ENCODE results near the gene SELPLG.
"Not testable (repeated sequence)": the region's sequence is repeated elsewhere in the genome, so short reads cannot be mapped to it uniquely, and the experiment has no call there.

SELPLG gene

DNA sequence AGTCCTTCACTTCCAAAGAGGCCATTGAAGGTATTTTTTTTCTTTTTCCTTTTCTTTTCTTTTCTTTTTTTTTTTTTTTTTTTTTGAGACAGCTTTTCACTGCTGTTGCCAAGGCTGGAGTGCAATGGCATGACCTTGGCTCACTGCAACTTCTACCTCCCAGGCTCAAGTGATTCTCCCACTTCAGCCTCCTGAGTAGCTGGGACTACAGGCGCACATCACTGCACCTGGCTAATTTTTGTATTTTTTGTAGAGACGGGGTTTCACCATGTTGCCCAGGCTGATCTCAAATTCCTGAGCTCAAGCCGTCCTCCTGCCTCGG lies 14.8 kb downstream of the SELPLG start:
- not testable (repeated sequence) for DNase-seq (ENCODE audit: low read depth)

- peak; percentile 76 for DNase-seq (ENCODE audit: low read depth)
These were observed 15.4 kb downstream of the SELPLG start for GRCh38 chr12:108618079-108618952.

DNA sequence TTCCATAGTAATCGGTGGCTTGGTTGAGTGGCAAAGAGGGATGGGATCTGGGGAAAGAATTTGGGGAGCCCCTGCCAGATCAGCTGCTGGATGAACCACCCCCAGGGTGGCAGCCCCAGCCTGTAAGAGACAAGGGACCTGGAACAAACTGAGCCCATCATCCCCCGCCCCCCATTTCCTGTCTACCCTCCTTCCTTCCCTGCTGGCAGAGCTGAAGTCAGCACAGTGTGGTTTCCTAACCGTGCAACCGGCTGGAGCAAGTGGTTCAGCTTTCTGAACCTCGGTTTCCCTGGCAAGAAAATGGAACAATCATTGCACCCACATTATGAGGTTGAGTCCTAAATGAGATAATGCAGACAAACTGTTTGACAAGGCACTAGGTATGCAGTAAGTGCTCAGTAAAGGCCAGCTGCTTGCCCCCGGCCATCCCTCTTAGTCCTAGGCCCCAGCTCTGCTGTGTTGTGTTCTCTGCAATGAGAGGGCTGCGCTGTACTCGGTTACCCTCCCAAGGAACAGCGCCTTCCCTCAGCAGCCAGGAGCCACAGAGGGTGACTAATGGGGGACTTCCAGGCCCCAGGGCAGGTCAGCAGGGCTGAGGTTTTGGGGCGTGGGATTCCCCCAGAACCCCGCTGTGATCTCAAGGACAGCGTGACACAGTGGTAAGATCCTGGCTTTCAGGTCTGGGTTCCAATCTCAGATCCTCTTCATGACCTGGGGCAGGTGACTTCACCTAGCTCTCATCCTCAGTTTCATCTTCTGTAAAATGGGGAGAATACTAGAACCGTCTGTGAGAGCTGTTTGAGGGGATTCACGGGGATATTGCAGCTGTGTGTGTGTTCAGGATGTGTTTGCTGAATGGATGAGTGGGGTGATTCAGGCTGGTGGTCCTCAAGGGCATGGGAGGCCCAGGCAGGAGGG lies 16.5 kb downstream of the SELPLG start:
- no peak for DNase-seq (ENCODE audit: low read depth)

DNA sequence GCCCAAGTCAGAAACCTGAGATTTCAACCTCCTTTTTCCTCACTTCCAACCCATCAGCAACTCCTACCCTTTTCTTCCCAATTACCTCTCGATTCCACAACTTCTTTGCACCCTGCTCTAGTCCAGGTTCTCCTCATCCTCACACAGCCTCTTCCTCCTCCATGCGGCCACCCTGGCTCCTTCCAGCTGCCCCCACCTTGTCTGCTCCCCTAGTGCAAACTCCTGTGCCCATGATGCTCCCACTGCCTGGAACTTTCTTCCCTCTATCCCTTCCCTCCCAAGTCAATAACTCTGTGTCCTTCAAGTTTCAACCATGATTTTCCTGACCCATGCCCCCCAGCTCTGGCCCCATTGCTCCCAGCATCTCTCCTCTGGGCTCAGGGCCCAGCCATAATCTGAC lies 17.3 kb downstream of the SELPLG start:
- no peak for DNase-seq (ENCODE audit: low read depth)

DNA sequence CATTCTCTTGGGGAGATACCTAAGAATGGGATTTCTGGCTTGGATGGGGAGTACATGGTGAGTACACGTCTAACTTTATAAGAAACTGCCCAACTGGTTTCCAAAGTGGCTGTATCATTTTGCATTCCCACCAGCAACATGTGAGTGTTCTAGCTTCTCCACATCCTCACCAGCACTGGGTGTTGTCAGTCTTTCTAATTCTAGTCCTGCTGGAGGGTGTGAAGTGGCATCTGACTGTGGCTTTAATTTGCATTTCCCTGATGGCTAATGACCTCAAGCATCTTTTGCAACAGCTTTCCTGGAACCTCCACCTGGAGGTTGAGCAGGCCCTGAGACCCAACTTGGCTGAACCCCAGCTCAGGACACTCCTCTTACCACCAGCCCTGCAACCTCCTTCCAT lies 17.8 kb downstream of the SELPLG start:
- DNase-seq (ENCODE audit: low read depth), result no peak

DNA sequence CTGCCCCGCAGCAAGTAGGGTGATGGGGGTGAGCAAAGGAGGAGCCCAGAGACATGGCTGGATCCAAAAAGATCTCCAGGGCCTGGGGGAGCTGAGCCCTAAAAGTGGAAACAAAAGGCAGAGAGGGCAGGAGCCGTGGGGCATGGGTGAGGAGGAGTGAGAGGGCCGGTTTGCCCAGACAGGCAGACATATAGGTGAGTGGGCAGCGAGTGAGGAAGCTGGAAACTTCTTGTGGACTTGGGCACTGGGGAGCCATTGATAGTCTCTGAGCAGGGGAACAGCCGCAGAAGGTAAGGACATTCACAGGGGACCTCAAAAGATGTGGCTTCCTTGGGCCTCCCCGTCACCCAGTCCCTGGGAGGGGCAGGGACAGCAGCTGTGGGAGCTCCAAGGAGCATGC lies 19.1 kb downstream of the SELPLG start:
- DNase-seq (ENCODE audit: low read depth), result no peak

DNA sequence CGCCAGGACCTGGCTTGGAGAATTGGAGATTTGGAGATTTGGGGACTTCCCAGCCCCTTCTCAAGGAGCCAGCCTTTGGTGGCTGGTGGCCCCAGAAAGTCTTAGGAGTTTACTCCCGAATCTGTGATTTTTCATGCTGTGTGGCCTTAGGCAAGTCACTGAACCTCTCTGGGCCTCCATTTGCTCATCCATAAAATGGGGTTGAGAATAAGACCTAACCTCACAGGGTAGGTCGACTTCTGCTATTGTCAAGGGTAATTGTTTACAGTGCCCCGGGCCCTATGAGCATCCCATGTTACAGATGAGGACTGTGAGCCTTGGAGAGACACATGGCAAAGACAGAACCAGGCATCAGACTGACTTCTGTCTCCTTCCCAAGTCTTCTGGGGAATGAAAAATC lies 19.7 kb downstream of the SELPLG start:
- no peak for DNase-seq (ENCODE audit: low read depth)

- no peak for DNase-seq (ENCODE audit: low read depth)
These were observed 20.1 kb downstream of the SELPLG start for GRCh38 chr12:108613548-108613947.

DNA sequence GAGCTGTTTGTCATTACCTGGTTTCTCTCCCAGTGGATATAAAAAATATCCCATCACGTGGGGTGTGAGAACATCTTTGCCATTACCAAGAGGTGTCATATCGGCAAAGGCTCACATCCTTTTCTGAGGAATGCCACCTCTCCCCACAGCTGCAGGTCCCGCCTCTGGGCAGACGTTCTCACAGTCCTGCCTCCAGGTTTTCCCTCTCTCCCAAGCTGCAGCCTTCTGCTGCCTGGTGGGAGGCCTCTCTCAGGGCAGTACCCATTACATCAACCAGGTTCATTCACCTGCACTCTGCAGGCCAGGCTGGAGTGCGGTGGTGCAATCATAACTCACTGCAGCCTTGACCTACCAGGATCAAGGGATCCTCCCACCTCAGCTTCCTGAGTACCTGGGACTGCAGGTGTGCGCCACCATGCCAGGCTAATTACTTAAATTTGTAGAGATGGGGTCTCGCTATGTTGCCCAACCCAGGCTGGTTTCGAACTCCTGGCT lies 20.9 kb downstream of the SELPLG start:
- no peak for DNase-seq (ENCODE audit: low read depth)

DNA sequence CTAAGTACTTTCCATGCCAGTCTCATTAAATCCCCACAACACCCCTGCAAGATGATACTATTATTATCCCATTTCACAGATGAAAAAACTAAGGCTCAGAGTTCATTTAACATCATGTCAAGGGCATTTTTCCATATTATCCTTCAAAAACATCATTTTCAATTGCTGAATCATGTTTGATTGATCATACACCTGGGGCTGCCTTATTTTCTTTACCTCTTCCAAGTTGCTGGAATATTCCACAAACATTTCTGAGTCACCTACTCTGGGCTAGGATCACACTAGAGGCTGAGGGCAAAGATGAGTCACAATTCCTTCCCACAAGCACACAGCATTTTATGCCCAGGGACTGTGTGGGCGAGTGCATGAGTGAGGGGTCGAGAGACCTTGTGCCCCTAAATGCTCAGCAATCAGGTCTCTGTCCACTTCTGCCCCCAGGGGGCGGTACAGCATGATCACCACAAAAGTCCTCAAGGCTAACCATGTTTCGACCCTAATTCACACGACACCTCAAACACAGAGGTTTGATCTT lies 21.7 kb downstream of the SELPLG start:
- DNase-seq (ENCODE audit: low read depth), result peak; percentile 95

- DNase-seq (ENCODE audit: low read depth), result no peak
These were observed 22.7 kb downstream of the SELPLG start for GRCh38 chr12:108610856-108611605.

DNA sequence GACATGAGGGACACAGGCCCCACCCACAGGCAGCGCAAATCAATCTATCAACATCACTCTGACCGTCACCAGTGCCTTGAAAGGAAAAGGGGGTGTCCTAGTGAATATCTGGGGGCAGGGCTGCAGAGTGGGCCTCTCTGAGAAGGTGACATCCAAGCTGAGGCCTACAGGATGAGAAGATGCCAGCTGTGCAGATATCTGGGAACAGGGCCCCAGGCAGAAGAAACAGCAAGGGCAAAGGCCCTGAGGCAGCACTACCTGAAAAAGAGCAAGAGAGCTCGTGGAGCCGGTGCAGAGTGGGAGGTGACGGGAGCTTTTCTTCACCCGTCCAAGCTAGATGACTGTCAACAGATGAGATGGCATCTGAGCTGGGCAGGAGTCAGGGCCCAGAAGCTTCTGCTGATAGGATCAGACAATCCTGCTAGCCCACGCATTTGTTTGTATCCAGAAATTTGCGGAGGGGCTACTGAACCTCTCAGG lies 23.3 kb downstream of the SELPLG start:
- DNase-seq (ENCODE audit: low read depth), result no peak

GRCh38 chr12:108609537-108610335 lies 24.0 kb downstream of the SELPLG start:
- DNase-seq (ENCODE audit: low read depth), result peak; percentile 85

DNA sequence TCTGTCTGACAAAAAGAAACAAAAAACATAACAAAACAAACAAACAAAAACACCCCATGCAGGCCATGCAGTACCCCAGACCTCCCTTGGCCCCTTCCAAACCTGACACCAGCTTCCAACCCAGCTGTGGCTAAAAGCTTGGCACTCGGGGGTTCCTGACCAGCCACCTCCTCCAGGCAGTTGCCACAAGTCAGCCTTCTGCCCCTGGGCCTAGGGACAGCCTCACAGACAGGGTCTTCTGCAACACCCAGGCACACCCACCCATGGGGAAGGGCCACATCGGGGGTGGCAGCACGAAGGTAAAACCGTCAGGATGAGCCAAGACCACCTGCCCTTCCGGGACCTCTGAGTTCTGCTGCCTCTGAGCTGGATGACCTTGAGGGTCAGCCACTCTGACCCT lies 25.1 kb downstream of the SELPLG start:
- DNase-seq (ENCODE audit: low read depth), result no peak

GRCh38 chr12:108607981-108608600 lies 25.6 kb downstream of the SELPLG start:
- DNase-seq (ENCODE audit: low read depth), result no peak

DNA sequence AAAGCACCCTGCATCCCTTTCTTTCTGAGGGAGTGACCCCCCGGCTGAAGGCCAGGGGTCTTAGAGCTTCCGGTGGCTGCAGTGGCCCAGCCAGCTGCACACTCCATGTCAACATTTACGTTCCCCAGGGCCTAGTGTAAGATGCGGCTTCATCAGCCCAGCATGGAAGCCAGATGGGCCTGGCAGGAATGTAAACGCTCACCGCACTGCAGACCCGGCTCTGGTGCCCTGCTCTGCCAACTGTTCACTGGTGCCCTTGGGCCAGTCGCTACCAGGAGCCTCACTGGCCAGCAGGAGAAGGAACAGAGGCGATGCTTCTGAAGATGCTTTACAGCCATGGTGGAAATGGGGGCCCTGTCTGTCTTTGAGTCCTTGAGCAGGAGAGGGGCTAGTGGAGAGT lies 27.2 kb downstream of the SELPLG start:
- no peak for DNase-seq (ENCODE audit: low read depth)

DNA sequence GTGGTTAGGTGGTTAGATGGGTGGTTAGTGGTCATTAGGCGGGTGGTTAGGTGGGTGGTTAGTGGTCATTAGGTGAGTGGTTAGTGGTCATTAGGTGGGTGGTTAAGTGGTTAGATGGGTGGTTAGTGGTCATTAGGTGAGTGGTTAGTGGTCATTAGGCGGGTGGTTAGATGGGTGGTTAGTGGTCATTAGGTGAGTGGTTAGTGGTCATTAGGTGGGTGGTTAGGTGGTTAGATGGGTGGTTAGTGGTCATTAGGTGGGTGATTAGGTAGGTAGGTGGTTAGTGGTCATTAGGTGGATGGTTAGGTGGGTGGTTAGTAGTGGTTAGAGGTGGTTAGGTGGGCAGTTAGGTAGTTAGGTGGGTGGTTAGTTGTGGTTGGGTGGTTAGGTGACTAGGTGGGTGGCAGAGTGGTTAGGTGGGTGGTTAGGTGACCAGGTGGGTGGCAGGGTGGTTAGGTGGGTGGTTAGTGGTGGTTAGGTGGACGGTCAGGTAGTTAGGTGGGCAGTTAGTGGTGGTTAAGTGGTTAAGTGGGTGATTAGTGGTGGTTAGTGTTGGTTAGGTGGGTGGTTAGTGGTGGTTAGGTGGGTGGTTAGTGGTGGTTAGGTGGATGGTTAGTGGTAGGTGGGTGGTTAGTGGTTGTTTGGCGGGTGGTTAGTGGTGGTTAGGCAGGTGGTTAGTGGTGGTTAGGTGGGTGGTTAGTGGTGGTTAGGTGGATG lies 27.8 kb downstream of the SELPLG start:
- DNase-seq (ENCODE audit: low read depth), result no peak

GRCh38 chr12:108605000-108605689 lies 28.5 kb downstream of the SELPLG start:
- DNase-seq (ENCODE audit: low read depth), result no peak
